GM23338 (cell line): ENCODE data around the gene PIAS4. TPM values are rescaled to one million over a fixed set of nuclear protein-coding genes. Genes with fewer than 3 reads are reported as not detected.

Experiments
- ATAC-seq: fragments of 200-7000 bp; cut with Tn5 transposase; 3 replicates; pipeline ENCODE4 v1.9.1; 2020
- DNase-seq: peaks from one replicate; pipeline ENCODE4 v3.0.0-alpha.2; 2015; ENCODE audit warnings: low spot score
- H2AFZ ChIP-seq: fragments of 200-600 bp; sonication (generic); 2 replicates; pipeline ENCODE4 v1.8.0; 2016; ENCODE audit warnings: antibody characterized with exemption, mild to moderate bottlenecking, moderate library complexity
- H3F3A ChIP-seq: fragments of 200-600 bp; sonication (generic); replicated peaks from 2 replicates; pipeline ENCODE4 v1.8.0; 2017; ENCODE audit warnings: antibody characterized with exemption, mixed run types, low read depth
- H3K27ac ChIP-seq: fragments of 200-600 bp; sonication (generic); 2 replicates; pipeline ENCODE4 v1.6.1; 2016; ENCODE audit warnings: low read depth
- H3K27me3 ChIP-seq: fragments of 200-600 bp; sonication (generic); 2 replicates; pipeline ENCODE4 v1.8.0; 2016; ENCODE audit warnings: mild to moderate bottlenecking, mixed run types, moderate library complexity; ENCODE audit not compliant: insufficient read depth
- H3K36me3 ChIP-seq: fragments of 200-600 bp; sonication (generic); 2 replicates; pipeline ENCODE4 v1.8.0; 2016; ENCODE audit warnings: mild to moderate bottlenecking; ENCODE audit not compliant: insufficient read depth
- H3K4me1 ChIP-seq: fragments of 200-600 bp; sonication (generic); 2 replicates; pipeline ENCODE4 v1.8.0; 2016; ENCODE audit warnings: mild to moderate bottlenecking, moderate library complexity; ENCODE audit not compliant: insufficient read depth
- H3K4me2 ChIP-seq: fragments of 200-600 bp; sonication (generic); 2 replicates; pipeline ENCODE4 v1.7.1; 2017; ENCODE audit warnings: mixed run types
- H3K4me3 ChIP-seq: fragments of 200-600 bp; sonication (generic); 2 replicates; pipeline ENCODE4 v1.6.1; 2016; ENCODE audit warnings: mixed run types
- H3K79me2 ChIP-seq: fragments of 200-600 bp; sonication (generic); replicated peaks from 2 replicates; pipeline ENCODE4 v1.8.0; 2017; ENCODE audit warnings: mild to moderate bottlenecking; ENCODE audit not compliant: insufficient read depth
- H3K9me2 ChIP-seq: fragments of 200-600 bp; sonication (generic); 2 replicates; pipeline ENCODE4 v1.8.0; 2017; ENCODE audit not compliant: insufficient read depth
- H4K20me1 ChIP-seq: fragments of 200-600 bp; sonication (generic); replicated peaks from 2 replicates; pipeline ENCODE4 v1.8.0; 2017; ENCODE audit warnings: mild to moderate bottlenecking; ENCODE audit not compliant: insufficient read depth
- H3K27ac Mint-ChIP-seq: 2 replicates; pipeline ENCODE4 v1.8.0; 2020; ENCODE audit warnings: inconsistent platforms, mild to moderate bottlenecking, moderate library complexity, mixed read lengths
- H3K27me3 Mint-ChIP-seq: 3 replicates; pipeline ENCODE4 v1.8.0; 2022; ENCODE audit warnings: low read depth, mild to moderate bottlenecking, moderate library complexity, mixed read lengths, inconsistent platforms; ENCODE audit not compliant: insufficient read depth, poor library complexity
- H3K36me3 Mint-ChIP-seq: 3 replicates; pipeline ENCODE4 v1.8.0; 2021; ENCODE audit warnings: low read depth, mild to moderate bottlenecking, inconsistent platforms, moderate library complexity, mixed read lengths
- H3K4me1 Mint-ChIP-seq: 3 replicates; pipeline ENCODE4 v1.8.0; 2020; ENCODE audit warnings: mild to moderate bottlenecking, inconsistent platforms, mixed read lengths
- H3K4me3 Mint-ChIP-seq: 3 replicates; pipeline ENCODE4 v1.8.0; 2021; ENCODE audit warnings: moderate library complexity, mild to moderate bottlenecking, inconsistent platforms, mixed read lengths
- H3K9me3 Mint-ChIP-seq: 3 replicates; pipeline ENCODE4 v1.8.0; 2020; ENCODE audit warnings: moderate library complexity, mild to moderate bottlenecking, inconsistent platforms, mixed read lengths
- CTCF ChIP-seq, 2 experiments: fragments of 200-600 bp in 1 of 2; sonication (generic) in 1 of 2; conservative IDR thresholded peaks; 2 replicates each; pipeline versions ENCODE4 v1.5.1 to v1.6.1; 2016 to 2017; ENCODE audit warnings: antibody characterized with exemption in 2 of 2, low read depth in 2 of 2, mild to moderate bottlenecking in 2 of 2, moderate library complexity in 1 of 2
- EZH2 ChIP-seq: fragments of 200-600 bp; sonication (generic); IDR thresholded peaks from one replicate; pipeline ENCODE4 v1.8.0; 2017; ENCODE audit warnings: antibody characterized with exemption, mild to moderate bottlenecking, low read depth; ENCODE audit not compliant: unreplicated experiment
- JUNB ChIP-seq: IDR thresholded peaks from one replicate; pipeline ENCODE4 v1.6.1; 2016; ENCODE audit warnings: antibody characterized with exemption; ENCODE audit not compliant: unreplicated experiment
- NANOG ChIP-seq: IDR thresholded peaks from 2 replicates; pipeline ENCODE4 v1.6.1; 2016; ENCODE audit warnings: antibody characterized with exemption, borderline replicate concordance
- POLR2AphosphoS5 ChIP-seq: IDR thresholded peaks from 2 replicates; pipeline ENCODE4 v1.6.1; 2016; ENCODE audit warnings: antibody characterized with exemption, low read depth
- REST ChIP-seq: IDR thresholded peaks from one replicate; pipeline ENCODE4 v1.6.1; 2018; ENCODE audit warnings: antibody characterized with exemption; ENCODE audit not compliant: unreplicated experiment
- ZNF114 ChIP-seq: fragments of 250-450 bp; sonication (Bioruptor Pico); IDR thresholded peaks from 2 replicates; pipeline ENCODE4 v1.5.0; 2020; ENCODE audit warnings: mild to moderate bottlenecking, moderate library complexity
- ZNF331 ChIP-seq: fragments of 250-450 bp; sonication (Bioruptor Pico); IDR thresholded peaks from 2 replicates; pipeline ENCODE4 v1.5.0; 2020; ENCODE audit warnings: low read depth, mild to moderate bottlenecking, moderate library complexity
- polyA plus RNA-seq: library from polyadenylated mRNA; unstranded; fragments of >200 nt; fragmentation: Nextera tagmentation; extraction: Ambion mirVana; gene quantifications from 2 replicates; pipeline ENCODE4 v1.2.1, GENCODE V29; 2016
- total RNA-seq: library from RNA; depleted of rRNA; stranded (reverse); fragments of >200 nt; shearing (Covaris generic); gene quantifications from 2 replicates; pipeline ENCODE4 v1.2.3, GENCODE V29; 2014

PIAS4 gene
- total and polyA plus RNA-seq, 2 experiments from 2014 or later: 17.0 to 48.4 TPM

- H3K27ac Mint-ChIP-seq: no peak overlapping the region
- peaks cover 18% of the 10 kb centered on the region for H3K4me1 ChIP-seq
- peaks cover 6% of the 10 kb centered on the region for H3K27me3 Mint-ChIP-seq
- H4K20me1 ChIP-seq: no peaks in the 10 kb centered on the region
- no peak overlapping the region for H3K27ac ChIP-seq
- peaks cover 6% of the 10 kb centered on the region; the same call in 1 of the 2 replicates for H3F3A ChIP-seq
- H3K27me3 ChIP-seq: no peaks in the 10 kb centered on the region
- DNase-seq: no peak
- H3K9me2 ChIP-seq: no peaks in the 10 kb centered on the region
- no peak overlapping the region for H3K4me2 ChIP-seq
- H3K4me3 Mint-ChIP-seq: no peak overlapping the region
- no peak overlapping the region for H3K4me3 ChIP-seq
- no peak overlapping the region for H2AFZ ChIP-seq
- no peaks in the 10 kb centered on the region for H3K79me2 ChIP-seq
- H3K36me3 Mint-ChIP-seq: no peaks in the 10 kb centered on the region
- no peaks in the 10 kb centered on the region for H3K36me3 ChIP-seq
- TF ChIP-seq CTCF (conservative IDR thresholded peaks at IDR 0.05; ENCODE audit: low read depth in 2 of 2) (no peak), POLR2AphosphoS5 (no peak), EZH2 (no peak), ZNF331 (CRISPR knock-in tag) (no peak), ZNF114 (CRISPR knock-in tag) (no peak)
- ATAC-seq: no peak
- H3K4me1 Mint-ChIP-seq: peaks cover 13% of the 10 kb centered on the region
- no peaks in the 10 kb centered on the region for H3K9me3 Mint-ChIP-seq
Measured at GRCh38 chr19:4075373-4075772, 67.8 kb downstream of the PIAS4 start.

- Mint-ChIP-seq H3K36me3 (no peaks in the 10 kb centered on the region), H3K27ac (no peak overlapping the region; the same call in 1 of the 2 replicates), H3K9me3 (no peaks in the 10 kb centered on the region), H3K4me3 (no peak overlapping the region), H3K27me3 (peaks cover 6% of the 10 kb centered on the region), H3K4me1 (peaks cover 13% of the 10 kb centered on the region)
- no peak for DNase-seq
- peak overlapping the region; percentile 72 for H3K4me2 ChIP-seq
- no peaks in the 10 kb centered on the region for H4K20me1 ChIP-seq
- peaks cover 6% of the 10 kb centered on the region; the same call in 1 of the 2 replicates for H3F3A ChIP-seq
- H3K9me2 ChIP-seq: no peaks in the 10 kb centered on the region
- no peaks in the 10 kb centered on the region for H3K36me3 ChIP-seq
- no peaks in the 10 kb centered on the region for H3K79me2 ChIP-seq
- H3K4me1 ChIP-seq: peaks cover 18% of the 10 kb centered on the region
- H3K27me3 ChIP-seq: no peaks in the 10 kb centered on the region
- no peak overlapping the region for H3K4me3 ChIP-seq
- ATAC-seq: peak; percentile 65
- H2AFZ ChIP-seq: peak overlapping the region; percentile 78
- H3K27ac ChIP-seq: no peak overlapping the region
- TF ChIP-seq CTCF (conservative IDR thresholded peaks at IDR 0.05; ENCODE audit: low read depth in 2 of 2): no peak
- no peak for TF ChIP-seq NANOG
- TF ChIP-seq REST: no peak
- TF ChIP-seq JUNB: no peak
- no peak for TF ChIP-seq POLR2AphosphoS5
Measured at GRCh38 chr19:4077007-4077374, 69.5 kb downstream of the PIAS4 start.
